Stimulated activated CD4-positive, alpha-beta T cell treated with anti-CD3 and anti-CD28 coated beads, TNF-alpha, amount 100 ng/mL, for 1 hour (primary cell): ENCODE measurements around the gene EML1.

Experiments
- DNase-seq, 3 donors: peaks; one replicate each; pipeline ENCODE4 v3.0.0-alpha.2; 2020; ENCODE audit warnings: low read depth in 3 of 3, low spot score in 1 of 3

The EML1 gene

DNA sequence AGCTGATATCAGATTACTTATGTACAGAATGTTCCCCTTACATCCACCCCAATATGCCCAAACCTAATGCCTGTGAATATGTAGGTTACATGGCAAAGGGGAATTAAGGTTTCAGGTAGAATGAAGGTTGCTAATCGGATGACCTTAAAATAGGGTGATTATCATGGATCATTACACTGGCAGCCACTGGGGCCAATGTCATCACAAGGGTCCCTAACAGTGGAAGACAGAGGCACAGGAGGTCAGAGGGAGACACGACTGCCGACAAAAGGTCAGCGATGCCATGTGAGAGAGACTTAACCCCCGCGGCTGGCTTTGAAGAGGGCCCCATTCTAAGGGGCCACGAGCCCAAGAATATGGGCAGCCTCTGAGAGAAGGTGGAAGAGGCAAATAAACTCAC is 165.2 kb downstream of the EML1 start:
- DNase-seq = no peak

DNA sequence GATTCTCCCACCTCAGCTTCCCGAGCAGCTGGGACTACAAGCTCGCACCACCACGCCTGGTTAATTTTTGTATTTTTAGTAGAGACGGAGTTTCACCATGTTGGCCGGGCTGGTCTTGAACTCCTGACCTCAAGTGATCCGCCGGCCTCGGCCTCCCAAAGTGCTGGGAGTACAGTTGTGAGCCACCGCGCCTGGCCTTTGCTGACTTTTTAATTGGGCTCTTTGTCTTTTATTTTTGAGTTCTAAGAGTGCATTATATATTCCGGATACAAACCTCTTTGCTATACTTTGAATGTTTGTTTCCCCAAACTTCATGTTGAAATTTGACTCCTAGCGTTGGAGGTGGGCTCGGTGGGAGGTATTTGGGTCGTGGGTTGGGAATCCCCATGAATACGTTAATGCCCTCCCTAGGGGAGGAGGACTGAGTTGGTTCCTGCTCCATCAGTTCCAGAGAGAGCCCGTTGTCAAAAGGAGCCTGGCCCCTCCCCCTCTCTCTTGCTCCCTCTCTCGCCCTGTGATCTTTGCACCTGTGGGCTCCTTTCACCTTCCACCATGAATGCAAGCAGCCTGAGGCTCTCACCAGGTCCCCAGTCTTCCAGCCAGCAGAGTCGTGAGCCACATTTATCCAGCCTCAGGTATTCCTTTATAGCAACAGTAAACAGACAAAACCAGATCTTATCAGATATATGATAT is 168.8 kb downstream of the EML1 start:
- DNase-seq = no peak

DNA sequence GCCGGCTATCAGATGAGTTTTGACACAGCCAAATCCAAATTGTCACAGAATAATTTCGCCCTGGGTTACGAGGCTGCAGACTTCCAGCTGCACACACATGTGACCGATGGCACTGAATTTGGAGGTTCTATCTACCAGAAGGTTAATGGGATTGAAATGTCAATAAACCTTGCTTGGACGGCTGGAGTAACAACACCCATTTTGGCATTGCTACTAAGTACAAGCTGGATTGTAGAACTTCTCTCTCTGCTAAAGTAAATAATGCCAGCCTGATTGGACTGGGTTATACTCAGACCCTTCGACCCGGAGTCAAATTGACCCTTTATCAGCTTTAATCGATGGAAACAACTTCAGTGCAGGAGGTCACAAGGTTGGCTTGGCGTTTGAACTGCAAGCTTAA is 171.8 kb downstream of the EML1 start:
- DNase-seq = no peak

DNA sequence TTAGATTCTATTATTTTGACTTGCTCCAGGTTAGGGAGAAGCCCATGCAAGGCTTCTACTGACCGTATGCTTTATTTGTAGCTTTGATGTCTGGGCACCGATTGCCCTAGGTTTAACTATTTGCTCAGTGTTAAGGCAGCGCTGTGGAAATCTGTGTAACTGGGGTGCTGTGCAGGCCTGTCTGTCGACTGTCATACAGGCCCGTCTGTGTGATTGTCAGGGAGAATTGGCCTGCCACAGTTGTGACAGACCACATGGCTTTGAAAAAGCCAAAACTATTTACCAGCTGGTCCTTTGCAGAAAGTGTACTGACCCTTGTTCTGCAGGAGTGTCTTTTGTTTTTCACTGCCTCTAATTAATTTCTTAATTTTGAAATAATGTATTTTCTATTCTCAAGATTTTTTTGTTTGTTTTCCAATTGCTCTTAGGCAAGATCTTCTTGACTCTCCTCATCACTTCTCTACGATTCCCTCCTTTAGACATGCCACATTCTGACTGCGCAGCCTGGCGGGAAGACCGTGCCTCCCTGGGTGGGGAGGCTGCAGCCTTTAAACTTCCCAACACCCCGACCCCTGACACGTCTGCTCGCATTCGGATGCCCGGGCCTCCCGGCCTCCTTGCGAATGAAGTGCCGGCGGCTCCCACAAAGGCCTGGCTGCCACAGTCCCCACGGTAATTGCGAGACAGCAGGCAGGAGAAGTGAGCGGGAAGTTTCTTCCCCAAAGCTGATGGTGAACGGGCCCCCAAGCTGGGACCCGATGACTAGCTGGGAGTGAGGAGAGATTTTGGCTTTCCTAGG is 173.0 kb downstream of the EML1 start:
- DNase-seq = no peak

DNA sequence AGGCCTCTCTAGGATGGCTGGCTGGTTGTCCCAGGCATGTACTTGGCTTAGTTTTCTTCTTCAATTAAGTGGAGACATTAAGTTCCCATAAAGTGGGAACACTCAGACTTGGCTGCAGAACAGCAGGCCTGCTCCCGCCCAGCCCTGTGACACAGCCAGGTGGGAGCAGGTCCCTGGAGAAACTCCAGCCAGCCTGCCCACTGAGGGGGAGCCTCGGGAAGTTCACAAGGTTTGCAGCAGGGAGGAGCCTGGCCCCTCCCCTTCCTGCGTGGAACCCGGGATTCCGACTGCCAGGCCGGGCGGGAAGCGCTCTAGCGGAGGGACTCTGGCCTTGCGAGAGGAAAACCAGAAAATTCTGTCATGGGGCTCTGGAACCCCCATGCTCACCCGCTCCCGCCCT is 173.7 kb downstream of the EML1 start:
- DNase-seq = no peak

DNA sequence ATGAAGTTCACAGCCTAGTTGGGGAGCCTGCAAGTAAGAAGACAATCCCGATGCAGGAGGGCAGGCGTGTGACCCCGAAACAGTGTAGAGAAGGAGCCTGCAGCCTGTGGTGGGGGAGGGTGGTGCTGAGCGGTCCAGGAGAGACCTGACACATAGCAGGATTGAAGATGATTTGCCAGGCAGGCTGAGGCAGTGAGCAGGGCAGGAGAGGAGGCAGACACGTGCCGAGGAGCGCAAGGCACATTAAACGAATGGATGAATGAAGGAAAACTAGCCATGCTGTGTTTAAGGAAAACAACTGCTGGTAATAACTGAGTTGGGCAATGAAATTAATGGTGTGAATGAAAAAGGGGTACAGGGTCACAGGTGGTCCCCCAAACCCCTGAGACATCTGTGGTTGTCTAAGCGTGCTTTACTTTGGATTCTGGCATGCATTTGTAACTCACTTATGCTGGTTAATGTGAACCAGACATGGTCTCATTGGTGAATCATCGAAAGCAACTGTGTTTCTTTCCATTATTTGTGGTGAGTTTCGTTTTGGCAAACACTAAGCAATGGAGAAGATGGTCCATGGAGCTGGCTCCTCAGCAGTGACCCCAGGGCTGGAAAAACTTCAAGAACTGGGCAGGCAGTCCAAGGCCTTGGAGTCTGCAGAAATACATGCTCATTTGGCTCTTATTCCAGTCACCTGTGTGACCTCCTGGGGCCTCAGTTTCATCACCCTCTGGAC is 175.1 kb downstream of the EML1 start:
- DNase-seq = no peak

DNA sequence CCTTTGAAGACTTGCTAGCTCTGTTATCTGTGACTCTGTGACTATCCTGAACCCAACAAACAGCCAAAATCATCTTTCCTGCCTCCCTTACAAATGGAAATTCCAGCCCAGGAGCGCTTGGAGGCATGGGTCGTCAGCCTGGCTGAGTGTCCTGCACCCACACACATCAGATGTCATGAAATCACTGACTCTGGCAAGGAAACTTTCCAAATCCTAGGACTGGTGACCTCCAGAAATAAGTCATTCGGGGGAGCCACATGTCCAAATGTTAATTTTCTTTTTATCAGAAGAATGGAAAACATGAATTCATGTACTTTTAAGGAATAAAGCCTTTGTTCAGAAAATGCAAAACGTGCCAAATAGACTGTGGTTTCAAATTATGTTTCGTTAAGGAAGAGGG is 175.7 kb downstream of the EML1 start:
- no peak for DNase-seq

DNA sequence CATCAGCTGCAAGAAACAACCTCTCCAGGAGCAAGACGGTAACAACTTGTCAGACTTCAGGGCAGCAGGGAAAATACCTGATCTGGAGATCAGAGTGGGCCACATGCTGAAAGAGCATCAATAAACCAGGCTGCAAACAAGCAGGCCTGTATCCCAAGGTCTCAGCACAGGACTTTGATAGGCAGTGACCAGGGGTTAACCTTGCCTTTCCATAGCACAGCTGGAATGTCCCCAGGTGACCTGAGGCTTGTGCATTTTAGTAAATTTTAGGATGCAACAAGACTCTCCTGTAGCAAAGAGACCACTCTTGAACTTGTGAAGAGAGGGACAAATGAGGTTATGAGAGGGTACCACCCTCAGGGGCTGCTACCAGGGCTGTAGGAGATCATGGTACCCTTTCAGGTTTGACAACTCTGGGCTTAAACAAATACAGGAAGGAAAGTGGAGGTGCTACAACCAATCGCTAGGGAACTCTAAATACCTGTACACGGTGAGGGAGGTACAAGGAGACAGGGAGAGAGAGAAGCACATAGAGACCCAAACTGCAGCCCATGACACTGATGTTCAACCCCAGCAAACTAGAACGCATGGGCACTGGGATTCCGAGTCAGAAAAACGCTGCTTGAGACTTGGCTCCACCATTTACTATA is 176.6 kb downstream of the EML1 start:
- DNase-seq = no peak

DNA sequence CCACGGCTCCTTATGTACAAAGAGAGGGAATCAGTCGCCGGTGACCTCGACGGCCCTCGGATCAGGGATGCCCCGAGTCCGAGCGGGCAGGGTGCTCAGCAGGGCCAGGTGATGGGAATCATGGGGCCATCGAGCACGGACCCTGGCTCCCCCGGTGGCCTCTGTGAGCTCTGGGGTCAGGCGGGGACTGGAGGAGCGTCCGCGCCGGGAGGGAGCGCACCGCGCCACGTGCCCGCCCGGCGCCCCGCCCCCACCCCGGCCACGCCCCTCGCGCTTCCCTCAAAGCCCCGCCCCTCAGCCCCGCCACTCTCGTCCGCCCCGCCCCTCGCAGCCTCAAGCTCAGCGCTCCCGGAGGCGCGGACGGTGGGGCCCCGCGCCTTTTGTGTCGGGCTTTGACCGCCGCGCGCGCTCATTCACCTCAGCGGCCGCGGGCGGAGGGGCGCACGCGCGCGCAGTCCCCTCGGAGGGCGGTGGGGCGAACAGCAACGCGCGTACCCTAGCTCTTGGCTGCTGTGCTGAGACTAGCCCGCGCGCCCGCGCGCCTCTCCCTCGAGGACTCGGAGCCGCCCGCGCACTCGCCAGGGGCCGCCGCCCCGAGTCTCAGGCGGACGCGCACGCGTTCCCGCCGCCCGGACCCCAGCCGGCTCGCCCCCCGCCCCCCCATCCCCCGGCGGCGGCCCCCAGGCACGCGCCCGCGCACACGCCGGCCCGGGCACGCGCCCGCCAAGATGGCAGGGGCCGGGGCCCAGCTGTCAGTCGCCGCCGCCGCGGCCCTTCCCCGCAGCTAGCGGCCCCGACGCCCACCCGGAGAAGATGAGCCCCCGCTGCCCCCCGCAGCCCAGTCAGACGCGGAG is 178.1 kb downstream of the EML1 start:
- peak; percentile 51 to 74 (median 56) for DNase-seq

DNA sequence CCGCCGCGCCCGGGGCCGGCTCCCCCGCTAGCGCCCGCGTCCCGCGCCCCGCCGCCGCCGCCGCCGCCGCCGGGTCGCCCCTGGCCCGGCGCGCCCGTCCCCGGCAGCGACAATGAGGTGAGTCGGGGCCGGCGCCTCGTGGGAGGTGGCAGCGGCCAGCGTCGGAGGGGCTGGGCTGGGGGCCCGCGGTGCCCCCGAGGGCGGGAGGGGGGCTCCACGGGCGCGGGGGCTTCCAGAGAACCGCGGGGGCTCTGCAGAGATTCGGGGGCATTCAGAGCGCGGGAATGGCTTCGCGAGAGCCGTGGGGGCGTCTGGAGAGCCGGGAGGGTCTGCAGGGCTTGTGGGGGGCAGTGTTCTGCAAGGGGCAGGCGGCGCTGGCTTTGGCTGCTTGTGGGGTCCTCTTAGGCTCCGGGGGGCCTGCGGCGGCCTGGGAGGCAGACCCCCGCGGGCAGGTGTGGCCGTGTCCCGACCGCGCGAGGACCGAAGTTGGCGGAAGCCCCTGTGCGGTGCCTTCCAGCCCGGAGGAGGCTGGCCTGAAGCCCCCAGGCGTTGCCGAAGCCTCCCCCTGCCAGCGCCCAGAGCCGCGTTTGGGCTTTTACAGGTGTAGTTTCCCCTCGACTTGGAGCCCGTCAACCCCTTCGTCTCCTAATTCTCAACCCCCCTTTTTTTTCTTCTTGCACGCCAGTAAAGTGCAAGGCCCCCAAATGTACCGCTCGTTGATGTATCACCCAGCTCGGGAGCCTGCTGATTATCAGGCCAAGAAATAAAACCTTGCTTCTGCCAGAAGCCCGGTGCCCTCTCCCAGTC is 178.9 kb downstream of the EML1 start:
- DNase-seq = no peak

DNA sequence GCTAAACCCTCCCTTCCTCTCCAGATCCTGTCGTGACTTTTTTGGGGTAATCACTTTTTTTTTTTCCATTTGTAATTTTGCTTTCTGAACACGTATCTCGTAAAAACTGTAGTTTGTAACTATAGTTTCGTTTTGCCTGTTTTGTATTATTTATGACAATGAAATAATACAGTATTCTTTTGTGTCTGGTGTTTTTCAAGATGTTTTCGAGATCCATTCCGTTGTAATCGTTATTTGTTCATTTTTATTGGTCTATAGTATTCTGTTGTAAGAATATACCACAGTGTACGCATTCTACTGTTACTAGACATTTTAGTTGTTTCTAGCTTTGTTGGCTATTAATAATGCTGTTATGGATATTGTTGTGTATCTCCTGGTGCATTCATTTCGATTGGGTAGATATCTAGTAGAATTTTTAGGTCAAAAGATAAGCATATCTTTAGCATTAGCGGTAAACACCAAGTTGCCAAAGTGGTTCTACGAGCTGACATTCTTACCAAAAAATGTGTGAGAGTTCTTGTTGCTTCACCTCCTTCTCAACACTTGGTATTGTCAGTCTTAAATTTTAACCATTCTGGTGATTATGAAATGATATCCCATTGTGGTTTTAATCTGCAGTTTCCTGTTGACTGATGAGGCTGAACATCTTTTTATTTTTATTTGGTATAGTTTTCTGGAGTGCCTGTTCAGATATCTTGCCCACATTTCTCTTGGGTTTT is 179.7 kb downstream of the EML1 start:
- DNase-seq = no peak

DNA sequence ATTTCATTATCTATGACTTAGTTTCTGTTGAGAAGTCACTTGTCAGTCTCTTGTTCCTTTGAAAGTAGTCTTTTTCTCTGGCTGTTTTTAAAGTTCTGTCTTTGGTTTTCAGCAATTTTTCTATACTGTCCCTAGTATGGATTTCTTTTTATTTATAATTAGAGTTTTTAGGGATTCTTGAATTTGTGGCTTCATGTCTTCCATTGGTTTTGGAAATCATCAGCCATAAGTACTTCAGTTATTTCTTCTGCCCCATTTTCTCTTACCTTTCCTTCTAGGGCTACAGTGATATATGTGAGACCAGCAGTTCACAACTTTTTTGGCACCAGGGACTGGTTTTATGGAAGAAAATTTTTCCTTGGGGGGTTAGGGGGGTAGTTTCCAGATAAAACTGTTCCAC is 182.0 kb downstream of the EML1 start:
- DNase-seq = no peak

DNA sequence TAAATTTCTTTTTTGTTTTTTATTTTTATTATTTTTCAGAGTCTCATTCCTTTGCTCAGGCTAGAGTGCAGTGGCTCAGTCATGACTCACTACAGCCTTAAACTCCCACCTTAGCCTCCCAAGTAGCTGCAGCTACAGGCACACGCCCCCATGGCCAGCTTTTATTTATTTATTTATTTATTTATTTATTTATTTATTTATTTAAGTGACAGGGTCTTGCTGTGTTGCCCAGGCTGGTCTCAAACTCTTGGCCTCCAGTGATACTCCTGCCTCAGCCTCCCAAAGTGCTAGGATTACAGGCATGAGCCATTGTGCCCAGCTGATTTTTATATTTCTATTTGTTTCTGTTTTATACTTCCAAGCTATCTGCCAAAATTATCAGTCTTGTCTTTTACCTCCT is 182.8 kb downstream of the EML1 start:
- DNase-seq = no peak

DNA sequence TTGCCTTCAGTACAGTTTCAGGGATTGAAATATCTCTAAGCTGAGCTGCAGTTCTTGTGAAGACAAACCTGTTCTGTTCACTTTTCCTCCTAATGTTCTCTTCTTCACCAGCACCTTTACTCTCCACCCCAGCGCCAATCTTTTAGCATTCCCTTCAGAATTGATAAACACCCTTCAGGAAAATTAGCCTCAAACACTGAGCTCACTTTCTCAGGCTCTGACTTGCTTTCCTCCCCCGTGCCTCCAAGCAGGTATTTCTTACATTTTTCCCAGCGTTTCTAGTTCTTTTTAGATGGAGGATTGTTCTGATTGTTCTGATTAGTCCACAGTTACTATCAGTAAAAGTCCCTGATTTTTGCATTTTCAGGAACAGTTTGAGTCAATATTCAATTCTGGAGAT is 183.5 kb downstream of the EML1 start:
- DNase-seq = no peak

DNA sequence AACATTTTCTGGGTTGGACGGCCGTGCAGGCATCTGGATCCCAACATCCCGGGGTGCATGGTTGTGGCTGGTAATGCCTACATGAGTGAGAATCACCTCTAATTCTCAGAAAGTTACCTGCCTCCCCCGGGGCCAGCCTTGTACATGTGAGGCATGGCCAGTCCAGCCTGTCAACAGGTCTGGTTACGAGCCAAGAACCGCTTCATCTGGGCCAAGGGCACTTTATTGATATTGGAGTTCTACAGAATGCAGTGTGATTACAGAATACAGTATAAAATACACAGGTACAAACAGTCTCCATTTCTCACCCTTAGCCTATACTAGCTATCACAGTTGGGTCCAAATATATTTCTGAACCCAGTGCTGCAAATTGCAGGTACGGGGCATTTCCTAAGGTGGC is 187.1 kb downstream of the EML1 start:
- DNase-seq = no peak

DNA sequence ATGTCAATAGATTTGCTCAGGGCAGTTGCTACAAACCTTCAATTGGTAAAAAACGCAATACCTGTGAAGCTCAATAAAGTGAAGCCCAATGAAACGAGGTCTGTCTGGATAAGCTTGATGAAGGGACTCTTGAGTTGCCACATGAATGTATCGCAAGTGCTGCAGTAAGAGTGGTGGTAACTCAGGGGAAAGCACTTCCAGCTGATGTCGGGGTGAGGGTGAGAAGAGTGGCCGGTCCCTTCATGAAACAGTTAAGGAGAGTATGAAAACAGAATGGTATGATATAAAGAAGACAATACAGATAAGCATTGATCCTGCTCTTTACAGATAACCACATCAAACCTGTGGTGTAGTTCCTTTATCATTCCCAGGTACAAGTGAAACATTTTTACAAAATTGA is 188.6 kb downstream of the EML1 start:
- no peak for DNase-seq

DNA sequence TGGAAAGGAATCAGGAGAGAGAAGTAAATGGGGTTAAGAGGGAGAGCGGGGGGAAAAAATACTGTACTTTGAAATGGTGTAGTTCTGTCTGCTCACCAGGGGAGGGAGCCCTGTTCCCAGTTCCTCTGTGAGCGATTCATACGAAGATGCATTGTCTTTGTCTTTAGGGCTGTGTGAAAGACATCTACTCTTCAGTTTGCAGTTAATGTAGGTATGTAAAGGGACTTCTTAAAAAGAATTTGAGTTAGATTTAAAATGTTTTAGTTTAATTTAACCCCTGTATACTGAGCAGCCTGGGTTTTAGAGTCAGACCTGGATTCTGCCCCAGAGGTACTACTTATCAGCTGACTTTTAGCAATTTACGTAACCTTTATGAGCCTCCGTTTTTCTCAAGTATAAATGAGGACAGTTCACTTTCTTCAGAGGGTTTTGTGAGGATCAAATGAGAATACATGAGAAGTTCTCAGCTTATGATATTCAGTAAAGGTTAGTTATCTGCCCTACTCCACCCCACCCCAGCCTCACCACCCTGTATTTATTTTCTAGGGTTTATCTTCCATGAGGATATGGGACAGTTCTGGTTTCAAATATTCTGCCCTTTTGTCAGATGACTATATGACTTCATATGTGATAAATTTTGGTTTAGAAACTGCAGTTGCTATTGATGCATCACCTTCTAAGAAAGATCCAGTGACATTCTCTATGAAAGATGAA is 189.5 kb downstream of the EML1 start:
- DNase-seq = peak; percentile 26 to 37 (median 36)

DNA sequence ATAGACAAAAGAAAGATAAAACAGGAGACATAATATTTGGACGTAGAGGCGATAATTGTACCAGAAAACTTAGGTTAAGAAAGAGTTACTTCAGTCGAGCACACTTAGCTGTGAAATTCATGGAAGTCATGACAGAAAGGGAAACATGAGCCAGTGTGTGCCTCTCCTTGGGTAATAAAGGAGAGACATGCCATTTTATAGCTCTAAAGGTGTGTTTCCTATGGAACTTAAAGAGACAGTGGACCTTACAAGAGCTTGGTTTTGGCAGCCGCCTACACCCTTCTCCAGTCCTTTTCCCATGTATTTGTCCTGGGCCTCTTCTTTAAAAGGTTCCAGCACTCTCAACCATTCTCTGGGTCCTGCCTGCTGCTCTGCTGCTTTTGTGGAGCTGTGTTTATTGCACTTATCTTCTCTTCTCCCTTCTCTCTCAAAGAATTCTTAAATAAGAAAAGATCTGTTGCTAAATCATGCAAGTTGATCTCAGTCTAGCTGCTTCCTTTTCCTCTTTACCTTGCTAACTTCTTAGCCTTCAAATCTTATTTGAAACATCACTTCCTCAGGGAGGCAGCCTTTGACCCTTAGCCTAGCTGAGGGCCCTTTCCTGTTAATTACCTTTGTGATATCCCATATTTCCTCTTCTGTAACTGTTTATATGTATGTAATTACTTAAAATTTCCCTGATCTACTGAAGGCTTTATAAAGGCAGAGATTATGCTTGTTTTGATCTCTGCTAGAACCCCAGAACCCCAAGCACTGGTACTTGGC is 190.2 kb downstream of the EML1 start:
- no peak for DNase-seq
